ENCODE results near the gene CWH43.
"Not testable (repeated sequence)": the region's sequence is repeated elsewhere in the genome, so short reads cannot be mapped to it uniquely, and the experiment has no call there.

The CWH43 gene

GRCh38 chr4:48970471-48970921 is 15.6 kb upstream of the CWH43 start:
- FAIRE-seq (no peak), DNase-seq (ENCODE audit: extremely low spot score, insufficient read length, low read depth) (no peak)

- no peak for FAIRE-seq
- DNase-seq (ENCODE audit: extremely low spot score, insufficient read length, low read depth) = no peak
Measured at GRCh38 chr4:48974979-48975640, 11.0 kb upstream of the CWH43 start.

- no peak for FAIRE-seq
- no peak for DNase-seq (ENCODE audit: extremely low spot score, insufficient read length, low read depth)
Measured at GRCh38 chr4:48976041-48976440, 10.0 kb upstream of the CWH43 start.

DNA sequence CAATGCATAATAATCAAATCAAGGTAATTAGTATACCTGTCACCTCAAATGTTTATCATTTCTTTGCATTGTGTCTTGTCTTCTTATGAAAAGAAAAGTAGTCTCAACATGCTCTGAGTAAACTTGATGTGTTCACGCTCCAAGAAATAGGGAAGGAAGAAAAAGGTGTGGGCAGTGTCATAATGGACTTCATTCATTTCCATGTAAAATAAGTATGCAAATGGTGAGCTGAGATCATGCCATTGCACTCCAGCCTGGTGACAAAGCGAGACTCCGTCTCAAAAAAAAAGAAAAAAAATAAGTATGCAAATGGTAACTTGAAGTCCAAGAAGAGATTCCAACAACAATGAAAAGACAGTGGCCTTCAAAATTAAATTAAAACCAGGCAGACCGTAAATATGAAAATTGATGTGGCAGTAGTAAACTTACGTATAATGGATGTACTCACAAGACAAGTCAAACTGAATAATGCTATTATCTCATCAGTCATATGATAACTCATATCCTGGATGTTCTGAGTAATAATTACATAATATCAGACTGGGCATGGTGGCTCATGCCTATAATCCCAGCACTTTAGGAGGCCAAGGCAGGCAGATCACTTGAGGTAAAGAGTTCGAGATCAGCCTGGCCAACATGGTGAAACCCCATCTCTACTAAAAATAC is 6.0 kb upstream of the CWH43 start:
- no peak for DNase-seq (ENCODE audit: extremely low spot score, insufficient read length, low read depth)
- no peak for FAIRE-seq

DNA sequence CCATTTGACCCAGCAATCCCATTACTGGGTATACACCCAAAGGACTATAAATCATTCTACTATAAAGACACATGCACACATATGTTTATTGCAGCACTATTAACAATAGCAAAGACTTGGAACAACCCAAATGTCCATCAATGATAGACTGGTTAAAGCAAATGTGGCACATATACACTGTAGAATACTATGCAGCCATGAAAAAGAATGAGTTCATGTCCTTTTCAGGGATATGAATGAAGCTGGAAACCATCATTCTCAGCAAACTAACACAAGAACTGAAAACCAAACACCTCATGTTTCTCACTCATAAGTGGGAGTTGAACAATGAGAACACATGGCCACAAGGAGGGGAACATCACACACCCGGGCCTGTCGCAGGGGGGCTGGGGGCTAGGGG is 2.1 kb upstream of the CWH43 start:
- DNase-seq (ENCODE audit: extremely low spot score, insufficient read length, low read depth); FAIRE-seq: not testable (repeated sequence)

- no peak for DNase-seq (ENCODE audit: extremely low spot score, insufficient read length, low read depth)
- FAIRE-seq = no peak
Measured at GRCh38 chr4:48985602-48985975, 486 bp upstream of the CWH43 start.

DNA sequence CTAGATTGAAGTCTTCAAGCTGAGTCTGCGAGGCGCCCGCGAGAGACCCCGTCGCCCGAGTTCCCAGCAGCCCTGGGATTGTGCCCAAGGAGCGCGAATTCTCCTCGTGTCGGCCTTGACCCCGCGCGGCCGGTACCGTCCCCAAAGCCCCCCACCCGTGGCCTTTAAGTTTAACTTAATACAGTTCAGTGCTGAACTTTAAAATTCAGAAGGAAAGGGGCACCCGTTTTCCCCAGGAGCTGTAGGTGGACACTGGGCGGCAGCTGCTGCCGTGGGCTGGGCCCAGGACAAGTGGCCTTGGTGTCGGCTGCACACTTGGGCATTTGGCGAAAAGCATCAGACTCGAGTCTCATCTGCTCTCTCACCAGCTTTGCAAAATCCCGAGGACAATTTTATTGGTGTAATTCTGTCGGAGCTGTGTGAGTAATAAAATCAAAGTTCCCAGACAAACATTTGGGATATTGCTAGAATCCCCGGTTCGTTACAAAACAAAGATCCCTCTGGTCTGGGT is 634 bp downstream of the CWH43 start:
- DNase-seq (ENCODE audit: extremely low spot score, insufficient read length, low read depth) (no peak), FAIRE-seq (no peak)

GRCh38 chr4:48989461-48990203 is 3.6 kb downstream of the CWH43 start:
- FAIRE-seq = no peak
- no peak for DNase-seq (ENCODE audit: extremely low spot score, insufficient read length, low read depth)

DNA sequence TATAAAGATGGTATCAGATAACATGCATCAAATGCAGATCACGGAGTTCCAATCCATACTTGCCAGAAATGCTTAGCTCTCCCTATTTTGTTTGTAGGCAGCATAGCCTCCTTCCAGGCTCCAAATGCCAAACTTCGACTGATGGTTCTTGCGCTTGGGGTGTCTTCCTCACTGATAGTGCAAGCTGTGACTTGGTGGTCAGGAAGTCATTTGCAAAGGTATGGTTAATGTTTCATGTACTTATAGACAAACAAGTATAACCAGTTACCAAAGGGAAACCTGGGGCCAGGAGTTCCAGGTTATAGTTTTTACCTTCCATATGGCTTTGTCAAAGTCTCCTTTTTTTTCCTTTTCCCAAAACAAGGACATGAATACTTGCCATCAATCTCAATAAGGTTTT is 5.3 kb downstream of the CWH43 start:
- FAIRE-seq (no peak), DNase-seq (ENCODE audit: extremely low spot score, insufficient read length, low read depth) (no peak)

- DNase-seq (ENCODE audit: extremely low spot score, insufficient read length, low read depth) (no peak), FAIRE-seq (no peak)
Measured at GRCh38 chr4:48997962-48998361, 11.9 kb downstream of the CWH43 start.

DNA sequence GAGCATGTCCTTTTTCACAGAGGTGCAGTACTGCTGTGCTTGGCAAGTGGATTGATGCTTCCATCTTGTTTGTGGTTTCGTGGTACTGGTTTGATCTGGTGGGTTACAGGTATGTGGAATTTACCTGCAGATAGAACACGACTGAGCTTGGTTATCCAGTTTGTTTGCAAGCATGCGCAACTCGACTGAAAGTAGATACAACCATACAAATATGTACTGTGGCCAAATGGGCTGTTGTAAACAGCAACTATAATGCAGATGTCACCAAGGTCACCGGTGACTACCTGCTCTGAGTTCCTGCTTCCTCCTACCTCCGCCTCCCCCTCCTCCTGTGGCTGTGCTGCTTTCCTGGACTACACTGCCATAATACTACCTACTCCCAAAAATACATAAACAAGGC is 12.4 kb downstream of the CWH43 start:
- FAIRE-seq (no peak), DNase-seq (ENCODE audit: extremely low spot score, insufficient read length, low read depth) (no peak)

DNA sequence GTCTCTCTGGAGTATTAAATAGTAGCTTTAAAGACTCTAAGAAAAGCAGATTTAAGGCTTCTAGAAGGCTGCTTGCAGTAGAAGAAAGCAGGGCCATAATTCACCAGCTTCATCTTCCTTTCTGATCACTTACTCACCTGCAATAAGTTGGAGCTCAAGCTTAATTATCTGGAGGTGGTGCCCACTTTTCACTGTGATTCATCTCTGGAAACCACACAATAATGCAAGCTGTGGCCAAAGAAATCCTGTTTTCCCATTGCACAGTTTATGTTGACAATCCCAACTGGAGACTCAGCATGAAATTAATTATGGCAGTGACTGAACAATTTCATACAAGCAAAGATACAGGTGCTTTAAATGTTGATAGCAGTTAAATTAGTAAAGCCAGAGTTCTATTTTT is 14.7 kb downstream of the CWH43 start:
- FAIRE-seq (no peak), DNase-seq (ENCODE audit: extremely low spot score, insufficient read length, low read depth) (no peak)

- FAIRE-seq (no peak), DNase-seq (ENCODE audit: extremely low spot score, insufficient read length, low read depth) (no peak)
Measured at GRCh38 chr4:49002931-49003330, 16.9 kb downstream of the CWH43 start.

- DNase-seq (ENCODE audit: extremely low spot score, insufficient read length, low read depth) (no peak), FAIRE-seq (no peak)
Measured at GRCh38 chr4:49018718-49019295, 32.7 kb downstream of the CWH43 start.

DNA sequence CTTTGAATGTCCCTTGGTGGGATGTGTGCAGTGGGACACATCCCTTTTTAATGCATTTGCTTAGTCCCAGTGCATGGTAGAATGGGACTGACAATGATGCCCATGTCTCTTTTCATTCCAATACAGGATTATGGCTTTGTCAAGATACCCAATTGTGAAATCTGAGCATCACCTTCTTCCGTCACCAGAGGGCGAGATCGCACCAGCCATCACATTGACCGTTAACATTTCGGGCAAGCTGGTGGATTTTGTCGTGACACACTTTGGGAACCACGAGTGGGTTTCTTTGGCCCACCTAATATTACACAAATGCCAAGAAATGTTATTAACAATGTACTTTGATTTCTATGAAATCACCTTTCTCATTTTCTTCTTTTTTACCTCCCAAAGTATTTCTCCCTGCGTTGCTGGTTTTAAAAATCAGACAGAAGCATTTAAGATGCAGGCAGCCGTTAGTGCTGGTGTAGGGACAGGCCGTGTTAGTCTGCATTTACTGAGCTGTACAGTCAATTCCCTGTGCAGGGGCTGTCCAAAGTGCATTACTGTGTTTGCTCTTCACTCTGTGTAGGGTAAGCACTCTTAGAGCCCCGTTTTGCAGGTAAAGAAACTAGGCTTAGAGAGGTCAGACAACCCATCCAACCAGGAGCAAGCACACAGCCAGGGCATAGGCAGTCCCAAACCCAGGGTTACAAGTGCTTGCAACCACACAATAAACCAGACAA is 46.5 kb downstream of the CWH43 start:
- DNase-seq (ENCODE audit: extremely low spot score, insufficient read length, low read depth) (no peak), FAIRE-seq (no peak)

- DNase-seq (ENCODE audit: extremely low spot score, insufficient read length, low read depth) (no peak), FAIRE-seq (no peak)
Measured at GRCh38 chr4:49036528-49036927, 50.5 kb downstream of the CWH43 start.

DNA sequence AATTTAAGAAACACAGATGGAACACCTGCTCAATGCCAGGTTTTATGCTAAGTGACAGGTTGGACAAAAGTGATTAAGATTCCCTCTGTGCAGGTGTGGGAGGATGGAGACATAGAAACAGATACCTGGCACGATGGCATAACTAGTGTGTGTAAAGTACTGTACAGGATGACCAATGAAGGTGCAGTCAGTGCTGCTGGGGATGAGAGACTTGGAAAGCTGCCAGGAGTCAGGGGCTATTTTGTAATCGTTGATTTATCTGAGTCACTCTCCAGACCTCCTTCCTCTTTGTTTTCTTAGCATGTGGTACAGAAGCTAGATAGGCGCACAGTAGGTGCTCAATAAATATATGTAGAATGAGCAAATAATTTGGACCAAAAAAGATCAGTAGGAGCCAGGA is 58.2 kb downstream of the CWH43 start:
- DNase-seq (ENCODE audit: extremely low spot score, insufficient read length, low read depth) = no peak

DNA sequence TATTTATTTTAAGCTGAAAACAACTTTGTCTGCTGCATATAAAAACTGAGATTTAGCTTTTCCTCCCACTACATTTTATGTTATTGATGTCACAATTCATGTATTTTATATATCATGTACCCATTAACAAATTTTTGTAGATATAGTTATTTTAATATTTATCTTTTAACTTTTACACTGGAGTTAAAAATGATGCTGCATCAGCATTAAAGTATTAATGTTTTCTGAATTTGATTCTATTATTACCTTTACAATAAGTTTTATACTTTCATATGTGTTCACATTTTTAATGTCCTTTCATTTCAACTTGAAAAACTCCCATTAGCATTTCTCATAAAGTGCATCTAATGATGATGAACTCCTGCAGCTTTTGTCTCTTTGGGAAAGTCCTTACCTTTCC is 72.2 kb downstream of the CWH43 start:
- no peak for FAIRE-seq
- DNase-seq (ENCODE audit: extremely low spot score, insufficient read length, low read depth) = no peak

More for the DNA sequence above, 58.2 kb downstream of the CWH43 start:
- FAIRE-seq = no peak

DNA sequence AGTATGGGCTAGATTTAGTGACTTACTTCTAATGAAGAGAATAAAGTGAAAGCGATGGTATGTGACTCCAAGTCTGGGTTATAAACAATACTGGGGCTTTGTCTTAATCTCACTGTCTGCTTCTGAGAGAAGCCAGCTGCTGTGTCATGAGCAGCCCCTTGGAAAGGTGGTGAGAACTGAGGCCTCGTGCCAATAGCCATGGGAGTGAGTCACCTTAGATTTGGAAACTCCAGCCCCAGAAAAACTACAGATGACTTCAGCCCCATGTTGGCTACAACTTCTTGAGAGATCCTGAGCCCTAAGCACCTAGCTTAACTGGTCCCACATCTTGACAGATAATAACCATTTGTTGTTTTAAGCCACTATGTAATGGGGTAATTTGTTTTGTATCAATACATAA is 77.6 kb downstream of the CWH43 start:
- FAIRE-seq = no peak
- no peak for DNase-seq (ENCODE audit: extremely low spot score, insufficient read length, low read depth)

- not testable (repeated sequence) for DNase-seq (ENCODE audit: extremely low spot score, insufficient read length, low read depth); FAIRE-seq
Measured at GRCh38 chr4:49072196-49072595, 86.1 kb downstream of the CWH43 start.

Data from GM18507 (cell line).